Lung (tissue), 12 donors: ENCODE data around the gene ZBTB42. TPM values are rescaled to one million over a fixed set of nuclear protein-coding genes. Genes with fewer than 3 reads are reported as not detected.
A peak's percentile ranks its signal among the peaks of the same experiment; 100 is the strongest.

Experiments used
- ATAC-seq: fragments of 200-7000 bp; cut with Tn5 transposase; one replicate; pipeline ENCODE4 v1.9.1; 2020; ENCODE audit warnings: moderate number of reproducible peaks; ENCODE audit not compliant: insufficient read depth, low FRiP score
- DNase-seq, 3 donors: peaks; one replicate each; pipeline ENCODE4 v3.0.0-alpha.2; 2013 to 2017
- H3K27ac ChIP-seq, 2 donors: one replicate each; pipeline ENCODE4 v1.5.1; 2013; ENCODE audit warnings: mild to moderate bottlenecking in 2 of 2, moderate library complexity in 2 of 2, control low read depth in 1 of 2, inconsistent platforms in 1 of 2, low read depth in 1 of 2, low read length in 1 of 2
- H3K27me3 ChIP-seq, 3 donors: one replicate each; pipeline ENCODE4 v1.5.1; 2013; ENCODE audit warnings: low read length in 2 of 3; ENCODE audit not compliant: control insufficient read depth in 3 of 3, insufficient read depth in 3 of 3
- H3K36me3 ChIP-seq, 4 donors: one replicate each; pipeline ENCODE4 v1.5.1; 2013; ENCODE audit warnings: low read length in 4 of 4, mild to moderate bottlenecking in 1 of 4, moderate library complexity in 1 of 4; ENCODE audit not compliant: control insufficient read depth in 4 of 4, insufficient read depth in 4 of 4
- H3K4me1 ChIP-seq, 5 donors: one replicate each; pipeline ENCODE4 v1.5.1; 2013; ENCODE audit warnings: low read length in 5 of 5, mild to moderate bottlenecking in 2 of 5, moderate library complexity in 1 of 5; ENCODE audit not compliant: control insufficient read depth in 5 of 5, insufficient read depth in 5 of 5
- H3K4me3 ChIP-seq: one replicate; pipeline ENCODE4 v1.5.1; 2013; ENCODE audit warnings: mild to moderate bottlenecking, control low read depth, moderate library complexity
- H3K9ac ChIP-seq, 2 donors: one replicate each; pipeline ENCODE4 v1.5.1; 2013; ENCODE audit warnings: low read length in 2 of 2, control low read depth in 1 of 2; ENCODE audit not compliant: insufficient read depth in 1 of 2
- H3K9me3 ChIP-seq, 4 donors: one replicate each; pipeline ENCODE4 v1.5.1; 2013; ENCODE audit warnings: low read length in 3 of 4, mild to moderate bottlenecking in 1 of 4, moderate library complexity in 1 of 4; ENCODE audit not compliant: control insufficient read depth in 4 of 4, insufficient read depth in 3 of 4
- WGBS, 2 donors: extraction: QIAGEN DNeasy Blood & Tissue Kit; methylation state at CpG; one replicate each; pipeline ENCODE4 v1.1.7; 2013; 5-methylcytosine and 5-hydroxymethylcytosine counted together
- polyA plus RNA-seq, 2 donors: library from polyadenylated mRNA; stranded (reverse); fragments of 200-250 nt; gene quantifications; one replicate each; pipeline ENCODE4 v1.2.1, GENCODE V29; 2013
- total RNA-seq, 2 donors: library from RNA; depleted of rRNA in 1 of 2; stranded (reverse); fragments of >200 nt in 1 of 2; gene quantifications; one replicate each; pipeline ENCODE4 v1.2.1, GENCODE V29; 2014 to 2021
- TF ChIP-seq, protein P1 (sequence below): IDR thresholded peaks from 2 replicates; pipeline ENCODE4 v1.5.1; 2012; ENCODE audit warnings: mild to moderate bottlenecking; ENCODE audit errors: control extremely low read depth, extremely low read depth
- donor health status: control.
- donor health status: control.
- donor health status: Bipolar disorder and iron deficiency.
- donor health status: healthy.
- donor health status: DM: yes; HTN: yes; CAD: no.

ZBTB42 gene
- total and polyA plus RNA-seq, 4 donors: 10.2 to 18.6 (median 11.7) TPM

DNA sequence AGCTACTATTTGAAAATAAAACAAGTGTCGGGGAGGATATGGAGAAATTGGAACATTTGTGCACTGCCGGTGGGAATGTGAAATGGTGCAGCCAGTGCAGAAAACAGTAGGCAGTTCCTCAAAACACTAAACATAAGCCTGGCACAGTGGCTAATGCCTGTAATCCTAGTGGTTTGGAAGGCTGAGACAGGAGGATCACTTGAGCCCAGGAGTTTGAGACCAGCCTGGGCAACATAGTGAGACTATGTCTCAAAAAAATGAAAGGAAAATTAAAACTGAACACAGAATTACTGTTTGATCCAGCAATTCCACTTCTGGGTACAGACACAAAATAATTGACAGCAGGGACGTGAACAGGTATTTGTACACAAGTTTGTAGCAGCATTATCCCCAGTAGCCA lies 35.4 kb upstream of the ZBTB42 start:
- Histone ChIP-seq H3K4me1 (peaks cover 0 to 6% (median 5%) of the 10 kb centered on the region in 5 donors), H3K9ac (no peak overlapping the region), H3K27me3 (no peaks in the 10 kb centered on the region), H3K36me3 (peaks cover 0 to 12% (median 4%) of the 10 kb centered on the region in 4 donors), H3K27ac (no peak overlapping the region), H3K9me3 (peaks cover 0 to 5% (median 0%) of the 10 kb centered on the region in 4 donors), H3K4me3 (no peak overlapping the region)
- no peak for DNase-seq
- no peak for ATAC-seq
- TF ChIP-seq, protein P1, sequence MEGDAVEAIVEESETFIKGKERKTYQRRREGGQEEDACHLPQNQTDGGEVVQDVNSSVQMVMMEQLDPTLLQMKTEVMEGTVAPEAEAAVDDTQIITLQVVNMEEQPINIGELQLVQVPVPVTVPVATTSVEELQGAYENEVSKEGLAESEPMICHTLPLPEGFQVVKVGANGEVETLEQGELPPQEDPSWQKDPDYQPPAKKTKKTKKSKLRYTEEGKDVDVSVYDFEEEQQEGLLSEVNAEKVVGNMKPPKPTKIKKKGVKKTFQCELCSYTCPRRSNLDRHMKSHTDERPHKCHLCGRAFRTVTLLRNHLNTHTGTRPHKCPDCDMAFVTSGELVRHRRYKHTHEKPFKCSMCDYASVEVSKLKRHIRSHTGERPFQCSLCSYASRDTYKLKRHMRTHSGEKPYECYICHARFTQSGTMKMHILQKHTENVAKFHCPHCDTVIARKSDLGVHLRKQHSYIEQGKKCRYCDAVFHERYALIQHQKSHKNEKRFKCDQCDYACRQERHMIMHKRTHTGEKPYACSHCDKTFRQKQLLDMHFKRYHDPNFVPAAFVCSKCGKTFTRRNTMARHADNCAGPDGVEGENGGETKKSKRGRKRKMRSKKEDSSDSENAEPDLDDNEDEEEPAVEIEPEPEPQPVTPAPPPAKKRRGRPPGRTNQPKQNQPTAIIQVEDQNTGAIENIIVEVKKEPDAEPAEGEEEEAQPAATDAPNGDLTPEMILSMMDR: no peak
- WGBS, 2 donors: 88 to 94% methylated on average over 3 of the region's 3 CpGs

DNA sequence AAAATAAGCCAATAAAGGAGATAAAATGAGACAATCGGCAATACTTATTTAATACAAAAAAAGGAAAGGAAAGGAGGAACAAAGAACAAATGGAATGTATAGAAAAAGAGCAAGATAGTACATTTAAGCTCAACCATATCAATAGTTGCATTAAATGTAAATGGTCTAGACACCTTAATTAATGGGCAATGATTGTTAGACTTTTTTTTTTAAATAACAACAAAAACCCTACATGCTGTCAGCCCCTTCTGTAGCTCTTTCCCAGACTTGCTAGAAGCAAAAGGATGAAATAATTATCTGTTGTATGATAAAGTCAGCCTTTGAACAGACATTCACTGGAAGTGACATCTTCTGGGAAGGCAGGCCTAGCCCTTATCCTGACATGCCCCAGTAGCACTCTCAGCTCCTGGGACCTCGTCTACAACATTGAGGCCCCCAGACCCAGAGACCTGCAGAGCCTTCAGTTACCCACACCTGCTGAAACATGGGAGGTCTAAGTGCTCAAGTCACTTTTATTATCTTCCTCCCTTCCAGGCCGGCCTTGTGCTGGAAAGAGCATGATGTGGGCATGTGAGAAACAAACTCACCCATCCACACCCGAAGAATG lies 34.5 kb upstream of the ZBTB42 start:
- Histone ChIP-seq H3K9me3 (peaks cover 0 to 5% (median under 1%) of the 10 kb centered on the region in 4 donors), H3K9ac (peak overlapping the region in 1 of 2 donors; percentile 32), H3K27me3 (no peaks in the 10 kb centered on the region), H3K36me3 (peaks cover 5 to 12% (median 8%) of the 10 kb centered on the region in 4 donors), H3K4me1 (peaks cover 0 to 6% (median 5%) of the 10 kb centered on the region in 5 donors), H3K27ac (no peak overlapping the region), H3K4me3 (no peak overlapping the region)
- no peak for DNase-seq
- 96 to 98% methylated on average over 4 of the region's 4 CpGs for WGBS, 2 donors
- ATAC-seq: no peak
- TF ChIP-seq, protein P1: no peak

DNA sequence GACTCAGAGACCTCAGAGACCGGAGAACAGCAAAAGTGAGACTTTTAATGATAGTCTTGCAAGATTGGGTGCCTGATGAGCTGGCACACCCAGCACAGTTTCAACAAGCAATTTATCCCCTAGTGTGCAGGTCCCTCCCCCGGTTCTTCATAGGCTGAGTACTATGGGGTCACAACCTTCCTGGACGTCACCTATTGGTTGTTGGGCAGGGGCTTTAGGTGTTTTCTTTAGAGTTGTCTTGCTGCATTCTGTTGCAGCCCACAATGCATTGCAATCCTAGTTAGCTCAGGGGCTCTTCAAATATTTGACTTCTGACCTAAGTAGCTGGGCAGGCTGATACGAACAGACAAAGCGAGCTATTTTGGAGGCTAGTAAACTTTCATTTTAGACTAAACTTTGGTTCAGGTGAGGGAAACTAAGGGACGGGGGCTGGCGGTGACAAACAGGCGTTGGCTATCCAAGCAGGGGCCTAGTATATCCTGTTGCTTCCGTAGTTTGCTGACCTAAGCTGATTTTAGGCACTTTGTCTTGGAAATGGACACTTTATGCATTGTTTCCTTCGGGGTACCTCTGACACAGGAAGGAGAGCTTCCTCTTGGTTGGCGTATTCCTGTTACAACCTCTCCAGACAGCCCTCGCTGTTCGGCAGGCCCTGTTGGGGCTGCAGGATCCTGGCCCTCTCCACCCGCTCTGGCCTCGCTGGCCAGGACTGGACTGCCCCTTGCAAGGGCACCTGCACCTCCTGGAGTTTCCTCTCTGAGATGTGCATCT lies 33.9 kb upstream of the ZBTB42 start:
- H3K36me3 ChIP-seq: peaks cover 6 to 18% (median 13%) of the 10 kb centered on the region in 4 donors
- H3K4me3 ChIP-seq: no peak overlapping the region
- 57 to 65% methylated on average over 15 of the region's 15 CpGs for WGBS, 2 donors
- no peaks in the 10 kb centered on the region for H3K27me3 ChIP-seq
- DNase-seq (no peak), ATAC-seq (no peak)
- H3K9ac ChIP-seq: peak overlapping the region in 1 of 2 donors; percentile 32
- peak overlapping the region in 1 of 2 donors; percentile 38 for H3K27ac ChIP-seq
- H3K9me3 ChIP-seq: peaks cover 0 to 5% (median 2%) of the 10 kb centered on the region in 4 donors
- H3K4me1 ChIP-seq: peaks cover 0 to 6% (median 5%) of the 10 kb centered on the region in 5 donors
- TF ChIP-seq, protein P1: no peak
